NCI-H2227 (cell line): ENCODE results near the gene LAMTOR1.
A peak's percentile ranks its signal among the peaks of the same experiment; 100 is the strongest.
"Not testable (repeated sequence)": the region's sequence is repeated elsewhere in the genome, so short reads cannot be mapped to it uniquely, and the experiment has no call there.

Experiments
- DNase-seq: peaks from one replicate; lab custom pipeline; 2025; ENCODE audit not compliant: unreplicated experiment; lab: John Stamatoyannopoulos, UW

Gene LAMTOR1

GRCh38 chr11:72102946-72103753, at the start of gene LAMTOR1:
LAMTOR1 (minus strand) TSS chr11:72103297; CDS start chr11:72103224, 73 bp downstream.
- peak; percentile 99 for DNase-seq

DNA sequence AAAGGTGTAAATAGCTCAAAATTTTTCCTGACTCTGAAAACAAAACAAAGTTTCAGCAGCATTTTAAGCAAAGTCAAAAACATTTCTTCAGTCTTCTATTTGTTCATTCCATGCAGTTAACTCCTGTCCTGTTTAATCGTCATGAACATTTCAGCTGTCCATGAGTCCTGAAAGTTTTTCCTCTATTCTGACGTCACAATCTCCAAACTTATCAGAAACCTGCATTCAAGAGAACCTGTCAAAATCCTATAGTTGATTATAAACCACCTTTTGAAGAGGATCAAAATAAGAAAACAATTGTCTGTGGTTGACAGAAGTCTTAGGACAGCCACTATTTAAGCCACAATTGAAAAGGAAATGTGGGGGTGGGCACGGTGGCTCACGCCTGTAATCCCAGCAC, 47.8 kb upstream of the LAMTOR1 start:
- no peak for DNase-seq

DNA sequence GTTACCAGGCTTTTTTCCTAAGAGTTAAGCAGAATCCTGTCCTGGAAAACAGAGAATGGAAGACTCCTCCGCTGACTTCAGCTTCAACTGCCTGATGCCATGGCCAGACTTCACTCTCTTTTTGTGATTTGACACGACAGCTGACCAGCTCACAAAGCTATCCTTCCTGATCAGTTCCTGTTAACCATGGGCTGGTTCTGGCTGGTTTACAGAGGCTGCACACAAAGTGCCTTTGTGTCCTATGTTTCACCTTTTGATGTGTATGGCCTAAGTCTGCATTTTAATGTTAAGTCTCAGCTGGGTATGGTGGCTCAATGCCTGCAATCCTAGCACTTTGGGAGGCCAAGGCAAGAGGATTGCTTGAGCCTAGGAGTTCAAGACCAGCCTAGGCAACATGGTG, 43.5 kb upstream of the LAMTOR1 start:
- no peak for DNase-seq

DNA sequence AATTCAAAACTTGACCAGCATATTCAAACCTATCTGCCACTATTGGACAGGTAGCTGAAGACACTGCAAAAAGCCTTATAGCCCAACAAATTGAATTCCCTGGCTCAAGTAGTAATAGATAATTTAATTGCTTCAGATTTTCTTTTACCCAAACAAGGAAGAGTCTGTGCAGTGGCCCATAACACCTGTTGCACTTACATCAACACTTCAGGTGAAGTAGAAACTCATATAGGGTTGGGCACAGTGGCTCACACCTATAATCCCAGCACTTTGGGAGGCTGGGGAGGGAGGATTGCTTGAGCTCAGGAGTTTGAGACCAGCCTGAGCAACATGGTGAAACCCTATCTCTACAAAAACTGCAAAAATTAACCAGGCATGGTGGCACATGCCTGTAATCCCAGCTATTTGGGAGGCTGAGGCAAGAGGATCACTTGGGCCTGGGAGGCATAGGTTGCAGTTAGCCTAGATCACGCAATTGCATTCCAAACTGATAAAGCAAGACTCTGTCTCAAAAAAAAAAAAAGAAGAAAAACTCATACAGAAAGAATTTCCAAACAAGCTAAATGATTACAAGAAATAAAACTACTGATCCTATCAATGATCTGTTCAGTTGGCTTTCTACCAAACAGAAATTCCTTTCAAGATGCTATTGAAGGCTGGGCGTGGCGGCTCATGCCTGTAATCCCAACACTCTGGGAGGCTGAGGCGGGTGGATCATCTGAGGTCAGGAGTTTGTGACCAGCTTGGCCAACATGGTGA, 41.9 kb upstream of the LAMTOR1 start:
- no peak for DNase-seq

GRCh38 chr11:72142543-72142942, 39.4 kb upstream of the LAMTOR1 start:
- not testable (repeated sequence) for DNase-seq

DNA sequence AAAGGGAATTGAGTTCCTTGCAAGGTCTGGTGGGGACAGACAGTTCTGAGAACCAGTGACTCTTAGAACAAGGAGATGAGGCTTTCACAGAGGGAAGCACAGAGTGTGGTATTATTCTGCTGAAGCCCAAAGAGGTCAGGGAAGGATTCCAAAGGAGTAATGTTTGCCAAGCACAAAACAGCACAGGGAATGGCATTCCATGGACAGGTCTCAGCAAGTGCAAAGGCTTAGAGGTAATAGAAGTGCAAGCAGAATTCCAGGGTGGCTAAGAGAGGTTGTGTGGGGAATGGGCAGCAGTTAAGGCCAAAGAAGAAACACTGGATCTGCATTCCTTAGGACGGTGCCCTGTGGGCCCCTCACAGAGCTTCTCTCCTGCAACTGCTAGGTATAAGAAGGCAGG, 39.0 kb upstream of the LAMTOR1 start:
- not testable (repeated sequence) for DNase-seq

DNA sequence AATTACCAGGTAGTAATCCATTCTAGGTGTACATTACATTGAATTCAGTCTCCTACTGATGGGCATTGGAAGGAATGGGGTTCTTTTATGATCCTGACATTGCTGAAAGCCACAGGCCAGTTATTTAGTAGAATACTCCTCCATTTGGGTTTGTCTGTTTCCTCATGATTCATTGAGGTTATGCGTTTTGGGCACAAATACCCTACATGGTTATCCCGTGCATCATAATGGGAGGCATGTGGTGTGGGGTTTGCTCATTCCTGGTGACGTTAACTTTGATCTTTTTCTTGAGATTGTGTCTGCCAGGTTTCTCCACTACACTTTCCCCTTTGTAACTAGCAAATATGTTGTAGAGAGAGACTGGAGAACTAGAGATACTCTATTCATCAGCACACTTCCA, 38.0 kb upstream of the LAMTOR1 start:
- no peak for DNase-seq

GRCh38 chr11:72140661-72141060, 37.6 kb upstream of the LAMTOR1 start:
- DNase-seq: no peak

GRCh38 chr11:72139500-72139899, 36.4 kb upstream of the LAMTOR1 start:
- no peak for DNase-seq

GRCh38 chr11:72138821-72139390, 35.8 kb upstream of the LAMTOR1 start:
- no peak for DNase-seq

- no peak for DNase-seq
Measured at GRCh38 chr11:72136684-72137262, 33.7 kb upstream of the LAMTOR1 start.

DNA sequence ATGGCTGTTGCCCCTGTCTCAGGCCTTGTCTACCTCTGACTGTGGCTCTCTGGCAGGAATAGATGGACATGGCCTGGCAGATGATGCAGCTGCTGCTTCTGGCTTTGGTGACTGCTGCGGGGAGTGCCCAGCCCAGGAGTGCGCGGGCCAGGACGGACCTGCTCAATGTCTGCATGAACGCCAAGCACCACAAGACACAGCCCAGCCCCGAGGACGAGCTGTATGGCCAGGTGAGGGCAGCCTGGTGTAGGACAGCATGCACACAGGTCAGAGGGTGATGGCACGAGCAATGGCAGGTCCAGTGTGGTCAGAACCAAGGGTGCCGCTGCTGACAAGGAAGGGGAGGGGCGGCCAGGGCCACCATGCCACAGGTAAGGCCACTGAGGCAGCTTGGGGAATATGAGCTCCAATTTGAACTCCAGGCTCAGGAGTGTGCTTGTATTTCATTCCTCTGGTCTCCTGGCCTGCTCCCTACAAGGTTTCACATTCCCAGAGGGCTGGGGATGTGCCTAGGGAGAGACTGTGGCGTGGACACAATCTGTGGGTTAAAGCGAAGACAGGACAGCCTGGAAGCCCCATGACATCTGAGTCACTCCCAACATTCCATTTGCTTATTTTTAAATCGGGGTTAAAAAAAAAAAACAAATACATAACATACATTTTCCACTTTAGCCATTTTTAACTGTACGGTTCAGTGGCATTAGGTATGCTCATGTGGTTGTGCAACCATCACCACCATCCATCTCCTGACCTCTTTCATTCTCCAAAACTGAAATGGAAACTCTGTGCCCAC, 33.0 kb upstream of the LAMTOR1 start:
- DNase-seq: no peak

- not testable (repeated sequence) for DNase-seq
Measured at GRCh38 chr11:72135473-72135872, 32.4 kb upstream of the LAMTOR1 start, which contains the start of gene FOLR3. FOLR3 (plus strand) TSS chr11:72135725; CDS start chr11:72135953, 228 bp downstream.

GRCh38 chr11:72132646-72133045, 29.5 kb upstream of the LAMTOR1 start:
- DNase-seq: no peak

GRCh38 chr11:72129381-72129780, 26.3 kb upstream of the LAMTOR1 start:
- DNase-seq: no peak

DNA sequence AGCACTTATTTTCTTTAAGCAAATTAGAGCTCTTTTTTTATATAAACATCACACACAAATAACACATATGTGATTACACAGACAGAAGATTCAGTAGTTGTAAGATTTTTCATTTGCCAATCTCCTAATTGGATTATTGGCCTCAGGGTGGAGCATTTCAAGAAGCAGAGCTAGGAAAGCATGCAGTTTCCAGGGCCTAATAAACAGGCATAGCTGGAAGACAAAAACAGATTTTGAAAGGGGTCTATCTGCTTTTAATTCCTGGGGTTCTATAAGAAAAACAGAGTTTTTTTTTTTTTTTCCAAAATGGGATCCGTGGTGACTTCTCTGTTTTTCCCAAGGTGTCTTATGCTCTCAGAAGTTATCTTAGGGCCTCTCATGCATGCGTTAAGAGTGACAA, 24.8 kb upstream of the LAMTOR1 start:
- DNase-seq: no peak

DNA sequence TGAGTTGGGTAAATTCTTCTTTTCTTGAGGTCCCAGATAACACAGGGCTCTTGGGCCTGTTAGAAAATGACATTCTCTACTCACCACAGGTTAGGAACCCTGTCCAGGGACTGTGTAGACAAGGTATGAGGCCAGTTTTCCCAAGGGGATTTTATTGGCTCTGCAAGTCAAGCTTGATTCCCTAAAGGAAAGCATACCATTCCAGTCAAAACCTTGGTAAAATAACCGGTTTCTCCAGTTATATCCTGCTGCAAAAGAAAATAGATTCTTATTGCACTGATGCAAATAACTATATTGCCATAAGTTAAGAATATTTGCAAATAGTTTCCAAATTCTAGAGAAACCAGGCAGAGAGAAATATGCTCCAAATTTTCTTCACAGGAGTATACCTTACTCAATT, 22.9 kb upstream of the LAMTOR1 start:
- no peak for DNase-seq

GRCh38 chr11:72124046-72124445, 20.9 kb upstream of the LAMTOR1 start:
- DNase-seq: no peak

- no peak for DNase-seq
Measured at GRCh38 chr11:72123117-72123653, 20.1 kb upstream of the LAMTOR1 start.

DNA sequence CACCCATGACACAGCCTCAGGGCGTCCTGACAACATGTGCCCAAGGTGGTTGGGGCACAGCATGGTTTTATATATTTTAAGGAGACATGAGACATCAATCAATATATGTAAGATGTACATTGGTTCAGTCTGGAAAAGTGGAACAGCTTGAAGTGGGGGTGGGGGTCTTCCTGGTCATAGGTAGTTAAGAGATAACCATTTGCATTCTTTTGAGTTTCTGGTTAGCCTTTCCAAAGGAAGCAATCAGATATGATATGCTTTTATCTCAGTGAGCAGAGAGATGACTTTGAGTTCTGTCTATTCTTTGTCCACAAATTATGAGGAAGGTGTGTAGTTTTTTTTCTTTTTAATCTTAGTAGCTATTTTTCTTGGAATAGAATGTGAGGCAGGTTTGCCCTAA, 19.5 kb upstream of the LAMTOR1 start:
- DNase-seq: no peak
